ENCODE measurements around the gene GET3. TPM values are rescaled to one million over a fixed set of nuclear protein-coding genes. Genes with fewer than 3 reads are reported as not detected.

Gene GET3
- total and polyA plus RNA-seq, 2 of the 13 experiments (the other 11 are each of a cell fraction or from before 2014, with no cell fraction given) = 57.7 to 59.4 TPM

DNA sequence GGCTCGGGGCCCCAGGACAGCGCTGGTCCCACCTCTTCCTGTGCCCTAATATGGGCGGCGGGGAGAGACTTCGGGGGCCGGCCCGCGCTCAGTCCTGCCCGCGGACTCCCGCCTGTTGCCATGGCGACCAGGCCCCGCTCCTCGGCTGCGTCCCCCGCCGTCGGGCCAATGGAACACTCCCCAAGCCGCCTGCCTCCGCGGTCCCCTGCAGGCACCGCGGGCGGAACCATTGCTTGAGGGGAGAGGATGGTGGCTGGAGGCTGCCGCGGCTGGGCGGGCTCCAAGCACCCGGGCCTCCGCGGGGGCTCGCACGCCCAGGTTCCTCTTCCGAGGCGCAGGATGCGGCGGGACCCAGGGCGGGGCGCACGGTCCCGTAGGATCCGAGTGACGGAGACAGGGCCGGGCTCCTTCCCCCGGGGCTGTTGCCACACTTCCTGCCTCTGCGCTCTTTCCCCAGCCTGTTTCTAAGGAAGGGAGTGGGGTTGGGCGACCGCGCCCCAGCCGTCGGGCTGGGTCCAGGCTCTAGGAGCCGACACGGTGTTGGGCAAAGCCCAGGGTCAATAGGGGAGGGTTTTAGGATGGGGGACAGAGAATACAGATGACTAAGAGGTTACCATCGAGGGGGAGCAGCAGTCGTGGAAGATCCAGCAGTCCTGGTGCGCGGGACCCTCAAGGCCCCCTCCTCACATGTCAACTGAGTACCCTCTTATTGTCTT, 52.8 kb downstream of the GET3 start (continued):
- TF ChIP-seq, protein P1, sequence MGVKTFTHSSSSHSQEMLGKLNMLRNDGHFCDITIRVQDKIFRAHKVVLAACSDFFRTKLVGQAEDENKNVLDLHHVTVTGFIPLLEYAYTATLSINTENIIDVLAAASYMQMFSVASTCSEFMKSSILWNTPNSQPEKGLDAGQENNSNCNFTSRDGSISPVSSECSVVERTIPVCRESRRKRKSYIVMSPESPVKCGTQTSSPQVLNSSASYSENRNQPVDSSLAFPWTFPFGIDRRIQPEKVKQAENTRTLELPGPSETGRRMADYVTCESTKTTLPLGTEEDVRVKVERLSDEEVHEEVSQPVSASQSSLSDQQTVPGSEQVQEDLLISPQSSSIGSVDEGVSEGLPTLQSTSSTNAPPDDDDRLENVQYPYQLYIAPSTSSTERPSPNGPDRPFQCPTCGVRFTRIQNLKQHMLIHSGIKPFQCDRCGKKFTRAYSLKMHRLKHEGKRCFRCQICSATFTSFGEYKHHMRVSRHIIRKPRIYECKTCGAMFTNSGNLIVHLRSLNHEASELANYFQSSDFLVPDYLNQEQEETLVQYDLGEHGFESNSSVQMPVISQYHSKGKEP (CRISPR knock-in tag; IDR thresholded peaks at IDR 0.05) = no peak
- TF ChIP-seq, protein P2, sequence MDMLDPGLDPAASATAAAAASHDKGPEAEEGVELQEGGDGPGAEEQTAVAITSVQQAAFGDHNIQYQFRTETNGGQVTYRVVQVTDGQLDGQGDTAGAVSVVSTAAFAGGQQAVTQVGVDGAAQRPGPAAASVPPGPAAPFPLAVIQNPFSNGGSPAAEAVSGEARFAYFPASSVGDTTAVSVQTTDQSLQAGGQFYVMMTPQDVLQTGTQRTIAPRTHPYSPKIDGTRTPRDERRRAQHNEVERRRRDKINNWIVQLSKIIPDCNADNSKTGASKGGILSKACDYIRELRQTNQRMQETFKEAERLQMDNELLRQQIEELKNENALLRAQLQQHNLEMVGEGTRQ (IDR thresholded peaks at IDR 0.05; ENCODE audit: low read depth, low read length) = no peak
- TF ChIP-seq, protein P2 (CRISPR knock-in tag; IDR thresholded peaks at IDR 0.05; ENCODE audit: borderline replicate concordance) = peak; percentile 85; the same call in 1 of the 2 replicates
- TF ChIP-seq KDM2A (CRISPR knock-in tag; IDR thresholded peaks at IDR 0.05; ENCODE audit: borderline replicate concordance, low read depth) (peak; percentile 86), ZBTB42 (CRISPR knock-in tag; IDR thresholded peaks at IDR 0.05) (no peak), ZBTB3 (CRISPR knock-in tag; IDR thresholded peaks at IDR 0.05; ENCODE audit: borderline replicate concordance, low read depth) (no peak), MYC (CRISPR knock-in tag; IDR thresholded peaks at IDR 0.05; ENCODE audit: borderline replicate concordance) (no peak; the same call in 1 of the 2 replicates), U2AF2 (IDR thresholded peaks at IDR 0.05; ENCODE audit: low read depth, low read length) (peak; percentile 93; the same call in 1 of the 2 replicates), SRSF9 (IDR thresholded peaks at IDR 0.05; ENCODE audit: borderline replicate concordance, insufficient read depth, low read depth, low read length, poor library complexity, severe bottlenecking) (no peak), ZNF44 (CRISPR knock-in tag; IDR thresholded peaks at IDR 0.05) (no peak)
- TF ChIP-seq, protein P3, sequence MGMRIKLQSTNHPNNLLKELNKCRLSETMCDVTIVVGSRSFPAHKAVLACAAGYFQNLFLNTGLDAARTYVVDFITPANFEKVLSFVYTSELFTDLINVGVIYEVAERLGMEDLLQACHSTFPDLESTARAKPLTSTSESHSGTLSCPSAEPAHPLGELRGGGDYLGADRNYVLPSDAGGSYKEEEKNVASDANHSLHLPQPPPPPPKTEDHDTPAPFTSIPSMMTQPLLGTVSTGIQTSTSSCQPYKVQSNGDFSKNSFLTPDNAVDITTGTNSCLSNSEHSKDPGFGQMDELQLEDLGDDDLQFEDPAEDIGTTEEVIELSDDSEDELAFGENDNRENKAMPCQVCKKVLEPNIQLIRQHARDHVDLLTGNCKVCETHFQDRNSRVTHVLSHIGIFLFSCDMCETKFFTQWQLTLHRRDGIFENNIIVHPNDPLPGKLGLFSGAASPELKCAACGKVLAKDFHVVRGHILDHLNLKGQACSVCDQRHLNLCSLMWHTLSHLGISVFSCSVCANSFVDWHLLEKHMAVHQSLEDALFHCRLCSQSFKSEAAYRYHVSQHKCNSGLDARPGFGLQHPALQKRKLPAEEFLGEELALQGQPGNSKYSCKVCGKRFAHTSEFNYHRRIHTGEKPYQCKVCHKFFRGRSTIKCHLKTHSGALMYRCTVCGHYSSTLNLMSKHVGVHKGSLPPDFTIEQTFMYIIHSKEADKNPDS (CRISPR knock-in tag; IDR thresholded peaks at IDR 0.05) = no peak
- TF ChIP-seq, protein P4, sequence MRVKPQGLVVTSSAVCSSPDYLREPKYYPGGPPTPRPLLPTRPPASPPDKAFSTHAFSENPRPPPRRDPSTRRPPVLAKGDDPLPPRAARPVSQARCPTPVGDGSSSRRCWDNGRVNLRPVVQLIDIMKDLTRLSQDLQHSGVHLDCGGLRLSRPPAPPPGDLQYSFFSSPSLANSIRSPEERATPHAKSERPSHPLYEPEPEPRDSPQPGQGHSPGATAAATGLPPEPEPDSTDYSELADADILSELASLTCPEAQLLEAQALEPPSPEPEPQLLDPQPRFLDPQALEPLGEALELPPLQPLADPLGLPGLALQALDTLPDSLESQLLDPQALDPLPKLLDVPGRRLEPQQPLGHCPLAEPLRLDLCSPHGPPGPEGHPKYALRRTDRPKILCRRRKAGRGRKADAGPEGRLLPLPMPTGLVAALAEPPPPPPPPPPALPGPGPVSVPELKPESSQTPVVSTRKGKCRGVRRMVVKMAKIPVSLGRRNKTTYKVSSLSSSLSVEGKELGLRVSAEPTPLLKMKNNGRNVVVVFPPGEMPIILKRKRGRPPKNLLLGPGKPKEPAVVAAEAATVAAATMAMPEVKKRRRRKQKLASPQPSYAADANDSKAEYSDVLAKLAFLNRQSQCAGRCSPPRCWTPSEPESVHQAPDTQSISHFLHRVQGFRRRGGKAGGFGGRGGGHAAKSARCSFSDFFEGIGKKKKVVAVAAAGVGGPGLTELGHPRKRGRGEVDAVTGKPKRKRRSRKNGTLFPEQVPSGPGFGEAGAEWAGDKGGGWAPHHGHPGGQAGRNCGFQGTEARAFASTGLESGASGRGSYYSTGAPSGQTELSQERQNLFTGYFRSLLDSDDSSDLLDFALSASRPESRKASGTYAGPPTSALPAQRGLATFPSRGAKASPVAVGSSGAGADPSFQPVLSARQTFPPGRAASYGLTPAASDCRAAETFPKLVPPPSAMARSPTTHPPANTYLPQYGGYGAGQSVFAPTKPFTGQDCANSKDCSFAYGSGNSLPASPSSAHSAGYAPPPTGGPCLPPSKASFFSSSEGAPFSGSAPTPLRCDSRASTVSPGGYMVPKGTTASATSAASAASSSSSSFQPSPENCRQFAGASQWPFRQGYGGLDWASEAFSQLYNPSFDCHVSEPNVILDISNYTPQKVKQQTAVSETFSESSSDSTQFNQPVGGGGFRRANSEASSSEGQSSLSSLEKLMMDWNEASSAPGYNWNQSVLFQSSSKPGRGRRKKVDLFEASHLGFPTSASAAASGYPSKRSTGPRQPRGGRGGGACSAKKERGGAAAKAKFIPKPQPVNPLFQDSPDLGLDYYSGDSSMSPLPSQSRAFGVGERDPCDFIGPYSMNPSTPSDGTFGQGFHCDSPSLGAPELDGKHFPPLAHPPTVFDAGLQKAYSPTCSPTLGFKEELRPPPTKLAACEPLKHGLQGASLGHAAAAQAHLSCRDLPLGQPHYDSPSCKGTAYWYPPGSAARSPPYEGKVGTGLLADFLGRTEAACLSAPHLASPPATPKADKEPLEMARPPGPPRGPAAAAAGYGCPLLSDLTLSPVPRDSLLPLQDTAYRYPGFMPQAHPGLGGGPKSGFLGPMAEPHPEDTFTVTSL (CRISPR knock-in tag; IDR thresholded peaks at IDR 0.05; ENCODE audit: borderline replicate concordance) = no peak
- TF ChIP-seq, protein P5, sequence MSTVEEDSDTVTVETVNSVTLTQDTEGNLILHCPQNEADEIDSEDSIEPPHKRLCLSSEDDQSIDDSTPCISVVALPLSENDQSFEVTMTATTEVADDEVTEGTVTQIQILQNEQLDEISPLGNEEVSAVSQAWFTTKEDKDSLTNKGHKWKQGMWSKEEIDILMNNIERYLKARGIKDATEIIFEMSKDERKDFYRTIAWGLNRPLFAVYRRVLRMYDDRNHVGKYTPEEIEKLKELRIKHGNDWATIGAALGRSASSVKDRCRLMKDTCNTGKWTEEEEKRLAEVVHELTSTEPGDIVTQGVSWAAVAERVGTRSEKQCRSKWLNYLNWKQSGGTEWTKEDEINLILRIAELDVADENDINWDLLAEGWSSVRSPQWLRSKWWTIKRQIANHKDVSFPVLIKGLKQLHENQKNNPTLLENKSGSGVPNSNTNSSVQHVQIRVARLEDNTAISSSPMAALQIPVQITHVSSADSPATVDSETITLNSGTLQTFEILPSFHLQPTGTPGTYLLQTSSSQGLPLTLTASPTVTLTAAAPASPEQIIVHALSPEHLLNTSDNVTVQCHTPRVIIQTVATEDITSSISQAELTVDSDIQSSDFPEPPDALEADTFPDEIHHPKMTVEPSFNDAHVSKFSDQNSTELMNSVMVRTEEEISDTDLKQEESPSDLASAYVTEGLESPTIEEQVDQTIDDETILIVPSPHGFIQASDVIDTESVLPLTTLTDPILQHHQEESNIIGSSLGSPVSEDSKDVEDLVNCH (CRISPR knock-in tag; IDR thresholded peaks at IDR 0.05) = no peak

All from HepG2 (cell line).